Measurements from ENCODE around the gene CIZ1. TPM values are rescaled to one million over a fixed set of nuclear protein-coding genes. Genes with fewer than 3 reads are reported as not detected.

CIZ1 gene
- total and polyA plus RNA-seq, 9 of the 15 experiments (the other 6 are each of a cell fraction or from before 2014, with no cell fraction given) = 6.6 to 329 (median 87.8) TPM

DNA sequence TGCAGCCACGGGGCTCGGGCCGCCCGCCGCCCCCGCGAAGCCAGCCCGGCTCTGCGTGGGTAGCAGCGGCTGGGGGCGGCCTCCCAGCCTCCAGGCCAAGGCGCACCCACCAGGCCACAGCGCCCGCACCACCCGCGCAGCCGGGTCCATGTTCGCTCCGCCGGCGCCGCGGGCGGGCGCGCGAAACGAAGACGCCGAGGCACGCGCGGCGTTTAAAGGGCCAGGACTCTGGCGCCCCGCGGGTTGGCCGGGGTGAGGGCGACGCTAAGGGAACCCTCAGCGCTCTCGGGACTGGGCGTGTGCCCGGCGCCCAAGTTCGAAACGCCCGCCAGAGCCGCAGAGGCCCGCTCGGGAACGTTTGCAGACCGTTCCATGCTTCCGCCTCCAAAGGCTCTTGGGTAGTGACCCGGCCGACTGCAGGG is 63.8 kb downstream of the CIZ1 start, which contains the start of gene PTGES2 (continued):
- no peak for TF ChIP-seq ZFPM2 (CRISPR knock-in tag; IDR thresholded peaks at IDR 0.05)
- TF ChIP-seq KLF1 (tag; IDR thresholded peaks at IDR 0.05) = no peak
- 0 out of 2 replicates have a peak, but pooled peaks have one; percentile 28 for TF ChIP-seq NFRKB (IDR thresholded peaks at IDR 0.05; ENCODE audit: low read depth)
- TF ChIP-seq SIN3B (IDR thresholded peaks at IDR 0.05; ENCODE audit: low read depth) = peak; percentile 64; the same call in 1 of the 2 replicates
- no peak for TF ChIP-seq E2F3 (CRISPR knock-in tag; IDR thresholded peaks at IDR 0.05)
- TF ChIP-seq SP2 (IDR thresholded peaks at IDR 0.05; ENCODE audit: extremely low read depth, low read depth, low read length, poor library complexity, severe bottlenecking) = no peak
- TF ChIP-seq, protein P1, sequence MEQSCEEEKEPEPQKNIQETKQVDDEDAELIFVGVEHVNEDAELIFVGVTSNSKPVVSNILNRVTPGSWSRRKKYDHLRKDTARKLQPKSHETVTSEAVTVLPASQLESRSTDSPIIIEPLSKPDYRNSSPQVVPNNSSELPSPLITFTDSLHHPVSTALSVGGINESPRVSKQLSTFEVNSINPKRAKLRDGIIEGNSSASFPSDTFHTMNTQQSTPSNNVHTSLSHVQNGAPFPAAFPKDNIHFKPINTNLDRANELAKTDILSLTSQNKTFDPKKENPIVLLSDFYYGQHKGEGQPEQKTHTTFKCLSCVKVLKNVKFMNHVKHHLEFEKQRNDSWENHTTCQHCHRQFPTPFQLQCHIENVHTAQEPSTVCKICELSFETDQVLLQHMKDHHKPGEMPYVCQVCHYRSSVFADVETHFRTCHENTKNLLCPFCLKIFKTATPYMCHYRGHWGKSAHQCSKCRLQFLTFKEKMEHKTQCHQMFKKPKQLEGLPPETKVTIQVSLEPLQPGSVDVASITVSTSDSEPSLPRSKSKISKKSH (CRISPR knock-in tag; IDR thresholded peaks at IDR 0.05) = no peak
- peak; percentile 49 for TF ChIP-seq RBBP5 (IDR thresholded peaks at IDR 0.05; ENCODE audit: borderline replicate concordance, insufficient read depth, low read length, poor library complexity, severe bottlenecking)
- peak; percentile 33; the same call in 1 of the 2 replicates for TF ChIP-seq SAFB (IDR thresholded peaks at IDR 0.05; ENCODE audit: borderline replicate concordance, low read depth, low read length)
- no peak for TF ChIP-seq SPI1 (IDR thresholded peaks at IDR 0.05; ENCODE audit: borderline replicate concordance, low read depth, low read length)
- TF ChIP-seq, protein P2, sequence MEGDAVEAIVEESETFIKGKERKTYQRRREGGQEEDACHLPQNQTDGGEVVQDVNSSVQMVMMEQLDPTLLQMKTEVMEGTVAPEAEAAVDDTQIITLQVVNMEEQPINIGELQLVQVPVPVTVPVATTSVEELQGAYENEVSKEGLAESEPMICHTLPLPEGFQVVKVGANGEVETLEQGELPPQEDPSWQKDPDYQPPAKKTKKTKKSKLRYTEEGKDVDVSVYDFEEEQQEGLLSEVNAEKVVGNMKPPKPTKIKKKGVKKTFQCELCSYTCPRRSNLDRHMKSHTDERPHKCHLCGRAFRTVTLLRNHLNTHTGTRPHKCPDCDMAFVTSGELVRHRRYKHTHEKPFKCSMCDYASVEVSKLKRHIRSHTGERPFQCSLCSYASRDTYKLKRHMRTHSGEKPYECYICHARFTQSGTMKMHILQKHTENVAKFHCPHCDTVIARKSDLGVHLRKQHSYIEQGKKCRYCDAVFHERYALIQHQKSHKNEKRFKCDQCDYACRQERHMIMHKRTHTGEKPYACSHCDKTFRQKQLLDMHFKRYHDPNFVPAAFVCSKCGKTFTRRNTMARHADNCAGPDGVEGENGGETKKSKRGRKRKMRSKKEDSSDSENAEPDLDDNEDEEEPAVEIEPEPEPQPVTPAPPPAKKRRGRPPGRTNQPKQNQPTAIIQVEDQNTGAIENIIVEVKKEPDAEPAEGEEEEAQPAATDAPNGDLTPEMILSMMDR (IDR thresholded peaks at IDR 0.05 in 2 of 3, conservative IDR thresholded peaks at IDR 0.05 in 1 of 3; ENCODE audit: insufficient read depth in 2 of 3, low read depth in 1 of 3, low read length in 3 of 3) = no peak
- TF ChIP-seq, protein P3, sequence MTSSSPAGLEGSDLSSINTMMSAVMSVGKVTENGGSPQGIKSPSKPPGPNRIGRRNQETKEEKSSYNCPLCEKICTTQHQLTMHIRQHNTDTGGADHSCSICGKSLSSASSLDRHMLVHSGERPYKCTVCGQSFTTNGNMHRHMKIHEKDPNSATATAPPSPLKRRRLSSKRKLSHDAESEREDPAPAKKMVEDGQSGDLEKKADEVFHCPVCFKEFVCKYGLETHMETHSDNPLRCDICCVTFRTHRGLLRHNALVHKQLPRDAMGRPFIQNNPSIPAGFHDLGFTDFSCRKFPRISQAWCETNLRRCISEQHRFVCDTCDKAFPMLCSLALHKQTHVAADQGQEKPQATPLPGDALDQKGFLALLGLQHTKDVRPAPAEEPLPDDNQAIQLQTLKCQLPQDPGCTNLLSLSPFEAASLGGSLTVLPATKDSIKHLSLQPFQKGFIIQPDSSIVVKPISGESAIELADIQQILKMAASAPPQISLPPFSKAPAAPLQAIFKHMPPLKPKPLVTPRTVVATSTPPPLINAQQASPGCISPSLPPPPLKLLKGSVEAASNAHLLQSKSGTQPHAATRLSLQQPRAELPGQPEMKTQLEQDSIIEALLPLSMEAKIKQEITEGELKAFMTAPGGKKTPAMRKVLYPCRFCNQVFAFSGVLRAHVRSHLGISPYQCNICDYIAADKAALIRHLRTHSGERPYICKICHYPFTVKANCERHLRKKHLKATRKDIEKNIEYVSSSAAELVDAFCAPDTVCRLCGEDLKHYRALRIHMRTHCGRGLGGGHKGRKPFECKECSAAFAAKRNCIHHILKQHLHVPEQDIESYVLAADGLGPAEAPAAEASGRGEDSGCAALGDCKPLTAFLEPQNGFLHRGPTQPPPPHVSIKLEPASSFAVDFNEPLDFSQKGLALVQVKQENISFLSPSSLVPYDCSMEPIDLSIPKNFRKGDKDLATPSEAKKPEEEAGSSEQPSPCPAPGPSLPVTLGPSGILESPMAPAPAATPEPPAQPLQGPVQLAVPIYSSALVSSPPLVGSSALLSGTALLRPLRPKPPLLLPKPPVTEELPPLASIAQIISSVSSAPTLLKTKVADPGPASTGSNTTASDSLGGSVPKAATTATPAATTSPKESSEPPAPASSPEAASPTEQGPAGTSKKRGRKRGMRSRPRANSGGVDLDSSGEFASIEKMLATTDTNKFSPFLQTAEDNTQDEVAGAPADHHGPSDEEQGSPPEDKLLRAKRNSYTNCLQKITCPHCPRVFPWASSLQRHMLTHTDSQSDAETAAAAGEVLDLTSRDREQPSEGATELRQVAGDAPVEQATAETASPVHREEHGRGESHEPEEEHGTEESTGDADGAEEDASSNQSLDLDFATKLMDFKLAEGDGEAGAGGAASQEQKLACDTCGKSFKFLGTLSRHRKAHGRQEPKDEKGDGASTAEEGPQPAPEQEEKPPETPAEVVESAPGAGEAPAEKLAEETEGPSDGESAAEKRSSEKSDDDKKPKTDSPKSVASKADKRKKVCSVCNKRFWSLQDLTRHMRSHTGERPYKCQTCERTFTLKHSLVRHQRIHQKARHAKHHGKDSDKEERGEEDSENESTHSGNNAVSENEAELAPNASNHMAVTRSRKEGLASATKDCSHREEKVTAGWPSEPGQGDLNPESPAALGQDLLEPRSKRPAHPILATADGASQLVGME (CRISPR knock-in tag; IDR thresholded peaks at IDR 0.05) = no peak
- TF ChIP-seq, protein P4, sequence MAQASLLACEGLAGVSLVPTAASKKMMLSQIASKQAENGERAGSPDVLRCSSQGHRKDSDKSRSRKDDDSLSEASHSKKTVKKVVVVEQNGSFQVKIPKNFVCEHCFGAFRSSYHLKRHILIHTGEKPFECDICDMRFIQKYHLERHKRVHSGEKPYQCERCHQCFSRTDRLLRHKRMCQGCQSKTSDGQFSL (CRISPR knock-in tag; IDR thresholded peaks at IDR 0.05) = peak; percentile 85
- TF ChIP-seq, protein P4 (tag; IDR thresholded peaks at IDR 0.05) = 0 out of 4 replicates have a peak, but pooled peaks of 1 of the 2 experiments have one; percentile 38
- TF ChIP-seq, protein P5, sequence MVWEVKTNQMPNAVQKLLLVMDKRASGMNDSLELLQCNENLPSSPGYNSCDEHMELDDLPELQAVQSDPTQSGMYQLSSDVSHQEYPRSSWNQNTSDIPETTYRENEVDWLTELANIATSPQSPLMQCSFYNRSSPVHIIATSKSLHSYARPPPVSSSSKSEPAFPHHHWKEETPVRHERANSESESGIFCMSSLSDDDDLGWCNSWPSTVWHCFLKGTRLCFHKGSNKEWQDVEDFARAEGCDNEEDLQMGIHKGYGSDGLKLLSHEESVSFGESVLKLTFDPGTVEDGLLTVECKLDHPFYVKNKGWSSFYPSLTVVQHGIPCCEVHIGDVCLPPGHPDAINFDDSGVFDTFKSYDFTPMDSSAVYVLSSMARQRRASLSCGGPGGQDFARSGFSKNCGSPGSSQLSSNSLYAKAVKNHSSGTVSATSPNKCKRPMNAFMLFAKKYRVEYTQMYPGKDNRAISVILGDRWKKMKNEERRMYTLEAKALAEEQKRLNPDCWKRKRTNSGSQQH (CRISPR knock-in tag; IDR thresholded peaks at IDR 0.05) = no peak
- peak; percentile 56 for TF ChIP-seq KDM5B (IDR thresholded peaks at IDR 0.05; ENCODE audit: insufficient replicate concordance, low read depth, low read length)

Measured in K562 (cell line).